GM12878 (cell line): ENCODE results near the gene TET3. TPM values are rescaled to one million over a fixed set of nuclear protein-coding genes. Genes with fewer than 3 reads are reported as not detected.

Source experiments
- ATF3 ChIP-seq: IDR thresholded peaks from 2 replicates; pipeline ENCODE4 v1.6.1; 2011; ENCODE audit warnings: low read depth, mild to moderate bottlenecking, low read length, moderate library complexity, borderline replicate concordance; ENCODE audit errors: extremely low read depth
- BACH1 ChIP-seq: fragments of 450-650 bp; IDR thresholded peaks from 2 replicates; pipeline ENCODE4 v1.6.1; 2017; ENCODE audit warnings: mild to moderate bottlenecking, borderline replicate concordance
- DPF2 ChIP-seq: fragments of 450-650 bp; IDR thresholded peaks from 2 replicates; pipeline ENCODE4 v1.6.1; 2017; ENCODE audit warnings: mild to moderate bottlenecking
- E4F1 ChIP-seq: fragments of 450-650 bp; IDR thresholded peaks from 2 replicates; pipeline ENCODE4 v1.6.1; 2018; ENCODE audit warnings: borderline replicate concordance, mild to moderate bottlenecking; ENCODE audit not compliant: partially characterized antibody
- NR2C2 ChIP-seq: IDR thresholded peaks from 2 replicates; pipeline ENCODE4 v1.6.1; 2011; ENCODE audit warnings: borderline replicate concordance, low read depth; ENCODE audit not compliant: control insufficient read depth, insufficient read length
- POLR2AphosphoS5 ChIP-seq: IDR thresholded peaks from 2 replicates; pipeline ENCODE4 v1.6.1; 2011; ENCODE audit warnings: mild to moderate bottlenecking, low read length, inconsistent platforms
- RB1 ChIP-seq: fragments of 450-650 bp; formaldehyde crosslinking; IDR thresholded peaks from 2 replicates; pipeline ENCODE4 v1.6.1; 2017; ENCODE audit warnings: mild to moderate bottlenecking, borderline replicate concordance
- REST ChIP-seq: IDR thresholded peaks from 2 replicates; pipeline ENCODE4 v1.6.1; 2012; ENCODE audit warnings: mild to moderate bottlenecking, low read depth, low read length
- SMAD5 ChIP-seq: IDR thresholded peaks from 2 replicates; pipeline ENCODE4 v1.6.1; 2016; ENCODE audit warnings: antibody characterized with exemption, low read depth
- SMARCA5 ChIP-seq: fragments of 450-650 bp; IDR thresholded peaks from 2 replicates; pipeline ENCODE4 v1.6.1; 2017; ENCODE audit warnings: mild to moderate bottlenecking
- SREBF1 ChIP-seq: IDR thresholded peaks from 2 replicates; pipeline ENCODE4 v1.6.1; 2012; ENCODE audit warnings: mild to moderate bottlenecking, low read length
- SUPT20H ChIP-seq: IDR thresholded peaks from 2 replicates; pipeline ENCODE4 v1.6.1; 2011; ENCODE audit warnings: low read depth, mild to moderate bottlenecking, low read length, moderate library complexity, borderline replicate concordance; ENCODE audit not compliant: control insufficient read depth
- TAF1 ChIP-seq: IDR thresholded peaks from 2 replicates; pipeline ENCODE4 v1.6.1; 2011; ENCODE audit warnings: mild to moderate bottlenecking, low read depth, low read length, borderline replicate concordance
- polyA plus RNA-seq, 11 experiments: library from polyadenylated mRNA; depleted of rRNA in 4 of 11; unstranded in 6 of 11; stranded (reverse) in 5 of 11; fragments of >200 nt; fragmentation: Nextera tagmentation in 4 of 11; fragmentation: Illumina TruSeq in 1 of 11; extraction: Ambion mirVana in 4 of 11; extraction: Trizol in 1 of 11; gene quantifications; 1 replicate in 1 of 11; 2 replicates in 10 of 11; pipeline versions ENCODE4 v1.2.1 to v1.2.3, GENCODE V29; 2011 to 2016; ENCODE audit warnings: inconsistent platforms in 2 of 11, missing spikeins in 2 of 11, low read depth in 1 of 11
- total RNA-seq, 4 experiments: library from RNA; depleted of rRNA in 3 of 4; stranded (reverse); fragments of >200 nt in 3 of 4; fragmentation: Illumina TruSeq in 1 of 4; extraction: Trizol in 1 of 4; gene quantifications; 2 replicates each; pipeline versions ENCODE4 v1.2.1 to v1.2.3, GENCODE V29; 2013 to 2021
- TF ChIP-seq, protein P1 (sequence below): fragments of 450-650 bp; IDR thresholded peaks from 2 replicates; pipeline ENCODE4 v1.6.1; 2016; ENCODE audit warnings: mild to moderate bottlenecking, moderate library complexity, borderline replicate concordance
- TF ChIP-seq, protein P2 (sequence below): IDR thresholded peaks from 2 replicates; pipeline ENCODE4 v1.6.1; 2012; ENCODE audit warnings: low read length, inconsistent platforms
- TF ChIP-seq, protein P3 (sequence below): IDR thresholded peaks from 2 replicates; pipeline ENCODE4 v1.6.1; 2012; ENCODE audit warnings: low read depth, low read length, improper control_type of control experiment

TET3 gene
- total and polyA plus RNA-seq, 10 of the 15 experiments (the other 5 are each of a cell fraction or from before 2014, with no cell fraction given), result 0.77 to 25.9 (median 8.5) TPM

DNA sequence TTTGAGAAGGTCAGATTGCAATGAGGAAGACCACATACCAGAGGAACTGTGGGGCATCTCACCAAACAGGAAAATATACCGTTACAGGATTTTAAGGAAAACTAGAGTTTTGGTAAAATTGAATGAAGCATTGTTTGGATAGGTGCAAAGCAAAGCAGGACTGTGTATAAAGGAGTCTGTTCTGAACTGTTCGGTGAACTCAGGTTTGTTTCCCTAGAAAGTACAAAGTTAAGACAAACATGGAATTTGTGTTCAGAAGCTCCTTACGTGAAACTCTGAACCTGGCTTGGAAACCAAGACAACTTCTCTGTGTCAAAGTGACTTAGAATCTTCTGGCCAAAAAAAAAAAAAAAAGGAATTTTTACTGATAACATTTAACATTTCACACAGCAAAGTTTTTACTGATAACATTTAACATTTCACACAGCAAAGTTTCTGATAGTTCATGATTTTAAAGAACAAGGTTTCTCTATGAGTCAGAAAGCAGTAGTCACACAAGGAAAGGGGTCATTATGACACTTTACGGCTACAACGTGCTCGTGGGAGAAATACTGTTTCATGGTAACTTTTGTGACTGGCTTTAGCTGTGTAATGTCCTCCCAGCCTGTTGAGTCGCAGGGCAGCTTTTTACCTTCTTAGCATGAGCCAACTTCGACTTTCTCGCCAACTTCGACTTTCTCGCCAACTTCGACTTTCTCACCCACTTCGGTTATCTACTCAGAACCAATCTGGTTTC, 21.2 kb upstream of the TET3 start (continued):
- TF ChIP-seq SREBF1 (no peak), NR2C2 (no peak), SUPT20H (no peak), SMAD5 (no peak), DPF2 (peak; percentile 34), SMARCA5 (no peak), BACH1 (peak; percentile 47; the same call in 1 of the 2 replicates), POLR2AphosphoS5 (peak; percentile 46; the same call in 1 of the 2 replicates), RB1 (no peak), REST (no peak), ATF3 (no peak), TAF1 (no peak), E4F1 (peak; percentile 94)
- TF ChIP-seq, protein P1, sequence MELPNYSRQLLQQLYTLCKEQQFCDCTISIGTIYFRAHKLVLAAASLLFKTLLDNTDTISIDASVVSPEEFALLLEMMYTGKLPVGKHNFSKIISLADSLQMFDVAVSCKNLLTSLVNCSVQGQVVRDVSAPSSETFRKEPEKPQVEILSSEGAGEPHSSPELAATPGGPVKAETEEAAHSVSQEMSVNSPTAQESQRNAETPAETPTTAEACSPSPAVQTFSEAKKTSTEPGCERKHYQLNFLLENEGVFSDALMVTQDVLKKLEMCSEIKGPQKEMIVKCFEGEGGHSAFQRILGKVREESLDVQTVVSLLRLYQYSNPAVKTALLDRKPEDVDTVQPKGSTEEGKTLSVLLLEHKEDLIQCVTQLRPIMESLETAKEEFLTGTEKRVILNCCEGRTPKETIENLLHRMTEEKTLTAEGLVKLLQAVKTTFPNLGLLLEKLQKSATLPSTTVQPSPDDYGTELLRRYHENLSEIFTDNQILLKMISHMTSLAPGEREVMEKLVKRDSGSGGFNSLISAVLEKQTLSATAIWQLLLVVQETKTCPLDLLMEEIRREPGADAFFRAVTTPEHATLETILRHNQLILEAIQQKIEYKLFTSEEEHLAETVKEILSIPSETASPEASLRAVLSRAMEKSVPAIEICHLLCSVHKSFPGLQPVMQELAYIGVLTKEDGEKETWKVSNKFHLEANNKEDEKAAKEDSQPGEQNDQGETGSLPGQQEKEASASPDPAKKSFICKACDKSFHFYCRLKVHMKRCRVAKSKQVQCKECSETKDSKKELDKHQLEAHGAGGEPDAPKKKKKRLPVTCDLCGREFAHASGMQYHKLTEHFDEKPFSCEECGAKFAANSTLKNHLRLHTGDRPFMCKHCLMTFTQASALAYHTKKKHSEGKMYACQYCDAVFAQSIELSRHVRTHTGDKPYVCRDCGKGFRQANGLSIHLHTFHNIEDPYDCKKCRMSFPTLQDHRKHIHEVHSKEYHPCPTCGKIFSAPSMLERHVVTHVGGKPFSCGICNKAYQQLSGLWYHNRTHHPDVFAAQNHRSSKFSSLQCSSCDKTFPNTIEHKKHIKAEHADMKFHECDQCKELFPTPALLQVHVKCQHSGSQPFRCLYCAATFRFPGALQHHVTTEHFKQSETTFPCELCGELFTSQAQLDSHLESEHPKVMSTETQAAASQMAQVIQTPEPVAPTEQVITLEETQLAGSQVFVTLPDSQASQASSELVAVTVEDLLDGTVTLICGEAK, result no peak
- TF ChIP-seq, protein P2, sequence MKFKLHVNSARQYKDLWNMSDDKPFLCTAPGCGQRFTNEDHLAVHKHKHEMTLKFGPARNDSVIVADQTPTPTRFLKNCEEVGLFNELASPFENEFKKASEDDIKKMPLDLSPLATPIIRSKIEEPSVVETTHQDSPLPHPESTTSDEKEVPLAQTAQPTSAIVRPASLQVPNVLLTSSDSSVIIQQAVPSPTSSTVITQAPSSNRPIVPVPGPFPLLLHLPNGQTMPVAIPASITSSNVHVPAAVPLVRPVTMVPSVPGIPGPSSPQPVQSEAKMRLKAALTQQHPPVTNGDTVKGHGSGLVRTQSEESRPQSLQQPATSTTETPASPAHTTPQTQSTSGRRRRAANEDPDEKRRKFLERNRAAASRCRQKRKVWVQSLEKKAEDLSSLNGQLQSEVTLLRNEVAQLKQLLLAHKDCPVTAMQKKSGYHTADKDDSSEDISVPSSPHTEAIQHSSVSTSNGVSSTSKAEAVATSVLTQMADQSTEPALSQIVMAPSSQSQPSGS, result peak; percentile 89
- TF ChIP-seq, protein P3, sequence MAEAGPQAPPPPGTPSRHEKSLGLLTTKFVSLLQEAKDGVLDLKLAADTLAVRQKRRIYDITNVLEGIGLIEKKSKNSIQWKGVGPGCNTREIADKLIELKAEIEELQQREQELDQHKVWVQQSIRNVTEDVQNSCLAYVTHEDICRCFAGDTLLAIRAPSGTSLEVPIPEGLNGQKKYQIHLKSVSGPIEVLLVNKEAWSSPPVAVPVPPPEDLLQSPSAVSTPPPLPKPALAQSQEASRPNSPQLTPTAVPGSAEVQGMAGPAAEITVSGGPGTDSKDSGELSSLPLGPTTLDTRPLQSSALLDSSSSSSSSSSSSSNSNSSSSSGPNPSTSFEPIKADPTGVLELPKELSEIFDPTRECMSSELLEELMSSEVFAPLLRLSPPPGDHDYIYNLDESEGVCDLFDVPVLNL, result no peak
